IPS-15b (cell line): ENCODE results near the gene ZNRF4.
"Not testable (repeated sequence)": the region's sequence is repeated elsewhere in the genome, so short reads cannot be mapped to it uniquely, and the experiment has no call there.

Experiments used
- H3K27me3 ChIP-seq: one replicate; pipeline ENCODE4 v1.6.1; 2013; ENCODE audit warnings: low read length; ENCODE audit not compliant: control insufficient read depth, insufficient read depth
- H3K36me3 ChIP-seq: one replicate; pipeline ENCODE4 v1.6.1; 2013; ENCODE audit warnings: low read length; ENCODE audit not compliant: control insufficient read depth, insufficient read depth
- H3K4me1 ChIP-seq: one replicate; pipeline ENCODE4 v1.6.1; 2013; ENCODE audit warnings: mild to moderate bottlenecking, low read length; ENCODE audit not compliant: control insufficient read depth, insufficient read depth
- H3K4me3 ChIP-seq: one replicate; pipeline ENCODE4 v1.5.1; 2013; ENCODE audit warnings: low read depth, low read length
- H3K9ac ChIP-seq: one replicate; pipeline ENCODE4 v1.6.1; 2013; ENCODE audit warnings: low read depth, mild to moderate bottlenecking, low read length
- H3K9me3 ChIP-seq: one replicate; pipeline ENCODE4 v1.6.1; 2013; ENCODE audit warnings: mild to moderate bottlenecking, low read length; ENCODE audit not compliant: control insufficient read depth, insufficient read depth

ZNRF4 gene

GRCh38 chr19:5480427-5480836 is 25.2 kb downstream of the ZNRF4 start:
- H3K36me3 ChIP-seq: no peaks in the 10 kb centered on the region
- no peak overlapping the region for H3K9ac ChIP-seq
- H3K9me3 ChIP-seq: no peaks in the 10 kb centered on the region
- peaks cover 8% of the 10 kb centered on the region for H3K27me3 ChIP-seq
- H3K4me1 ChIP-seq: no peaks in the 10 kb centered on the region
- no peak overlapping the region for H3K4me3 ChIP-seq

GRCh38 chr19:5481957-5482356 is 26.7 kb downstream of the ZNRF4 start:
- Histone ChIP-seq H3K36me3 (no peaks in the 10 kb centered on the region), H3K4me1 (no peaks in the 10 kb centered on the region), H3K9ac (no peak overlapping the region), H3K27me3 (peaks cover 12% of the 10 kb centered on the region), H3K4me3 (no peak overlapping the region), H3K9me3 (no peaks in the 10 kb centered on the region)

GRCh38 chr19:5484398-5485285 is 29.4 kb downstream of the ZNRF4 start:
- Histone ChIP-seq H3K27me3 (peaks cover 7% of the 10 kb centered on the region), H3K4me1 (no peaks in the 10 kb centered on the region), H3K4me3 (no peak overlapping the region), H3K36me3 (no peaks in the 10 kb centered on the region), H3K9me3 (no peaks in the 10 kb centered on the region), H3K9ac (no peak overlapping the region)

GRCh38 chr19:5485286-5485636 is 30.0 kb downstream of the ZNRF4 start:
- Histone ChIP-seq H3K4me1 (no peaks in the 10 kb centered on the region), H3K4me3 (no peak overlapping the region), H3K27me3 (peaks cover 9% of the 10 kb centered on the region), H3K36me3 (no peaks in the 10 kb centered on the region), H3K9me3 (no peaks in the 10 kb centered on the region), H3K9ac (no peak overlapping the region)

GRCh38 chr19:5485658-5486057 is 30.4 kb downstream of the ZNRF4 start:
- H3K9me3 ChIP-seq, H3K9ac ChIP-seq, H3K27me3 ChIP-seq, H3K36me3 ChIP-seq, H3K4me1 ChIP-seq, H3K4me3 ChIP-seq: not testable (repeated sequence)

GRCh38 chr19:5487222-5487621 is 32.0 kb downstream of the ZNRF4 start:
- Histone ChIP-seq H3K9me3 (no peaks in the 10 kb centered on the region), H3K27me3 (peaks cover 17% of the 10 kb centered on the region), H3K4me3 (no peak overlapping the region), H3K4me1 (no peaks in the 10 kb centered on the region), H3K36me3 (no peaks in the 10 kb centered on the region), H3K9ac (no peak overlapping the region)

- Histone ChIP-seq H3K27me3 (peaks cover 27% of the 10 kb centered on the region), H3K36me3 (no peaks in the 10 kb centered on the region), H3K4me3 (no peak overlapping the region), H3K9me3 (no peaks in the 10 kb centered on the region), H3K4me1 (peaks cover 3% of the 10 kb centered on the region), H3K9ac (no peak overlapping the region)
Measured at GRCh38 chr19:5489551-5489950, 34.3 kb downstream of the ZNRF4 start.

- Histone ChIP-seq H3K9ac (no peak overlapping the region), H3K4me1 (peaks cover 3% of the 10 kb centered on the region), H3K36me3 (no peaks in the 10 kb centered on the region), H3K27me3 (peaks cover 41% of the 10 kb centered on the region), H3K9me3 (no peaks in the 10 kb centered on the region), H3K4me3 (no peak overlapping the region)
Measured at GRCh38 chr19:5491565-5491964, 36.3 kb downstream of the ZNRF4 start.

GRCh38 chr19:5492281-5492634 is 37.0 kb downstream of the ZNRF4 start:
- peaks cover 45% of the 10 kb centered on the region for H3K27me3 ChIP-seq
- no peaks in the 10 kb centered on the region for H3K9me3 ChIP-seq
- no peak overlapping the region for H3K4me3 ChIP-seq
- H3K9ac ChIP-seq: no peak overlapping the region
- no peaks in the 10 kb centered on the region for H3K36me3 ChIP-seq
- H3K4me1 ChIP-seq: peaks cover 3% of the 10 kb centered on the region

GRCh38 chr19:5492635-5493409 is 37.6 kb downstream of the ZNRF4 start:
- Histone ChIP-seq H3K27me3 (peaks cover 49% of the 10 kb centered on the region), H3K9ac (no peak overlapping the region), H3K36me3 (no peaks in the 10 kb centered on the region), H3K9me3 (no peaks in the 10 kb centered on the region), H3K4me1 (peaks cover 3% of the 10 kb centered on the region), H3K4me3 (no peak overlapping the region)

- no peaks in the 10 kb centered on the region for H3K9me3 ChIP-seq
- H3K27me3 ChIP-seq: peaks cover 62% of the 10 kb centered on the region
- H3K36me3 ChIP-seq: no peaks in the 10 kb centered on the region
- H3K4me3 ChIP-seq: no peak overlapping the region
- peaks cover 3% of the 10 kb centered on the region for H3K4me1 ChIP-seq
- H3K9ac ChIP-seq: no peak overlapping the region
Measured at GRCh38 chr19:5494773-5495172, 39.6 kb downstream of the ZNRF4 start.

- Histone ChIP-seq H3K27me3 (peaks cover 68% of the 10 kb centered on the region), H3K4me1 (peaks cover 3% of the 10 kb centered on the region), H3K9ac (no peak overlapping the region), H3K9me3 (no peaks in the 10 kb centered on the region), H3K36me3 (no peaks in the 10 kb centered on the region), H3K4me3 (no peak overlapping the region)
Measured at GRCh38 chr19:5495792-5496191, 40.6 kb downstream of the ZNRF4 start.
